Measurements from ENCODE around the gene ELOB.

ELOB gene

GRCh38 chr16:2751577-2752034 is 25.5 kb downstream of the ELOB start:
- no peak; the same call in 1 of the 2 replicates for TF ChIP-seq CTCF (conservative IDR thresholded peaks at IDR 0.05; ENCODE audit: low read depth, low read length)
- no peaks in the 10 kb centered on the region; the same call in 1 of the 2 replicates for H3K36me3 ChIP-seq (ENCODE audit: insufficient read depth)
- H3K9ac ChIP-seq, result peak overlapping the region; percentile 97
- H3K4me1 ChIP-seq (ENCODE audit: low read depth, poor library complexity, severe bottlenecking), result peaks cover 29% of the 10 kb centered on the region
- H3K27ac ChIP-seq, result peak overlapping the region; percentile 98
- peaks cover 32% of the 10 kb centered on the region for H4K20me1 ChIP-seq (ENCODE audit: insufficient read depth)
- H2AFZ ChIP-seq (ENCODE audit: low read depth), result peak overlapping the region; percentile 80
- H3K4me2 ChIP-seq, result peak overlapping the region; percentile 61
- H3K4me3 ChIP-seq (IDR thresholded peaks at IDR 0.05; ENCODE audit: insufficient read depth, low read depth, low read length), result no peak overlapping the region
- H3K27me3 ChIP-seq (ENCODE audit: insufficient read depth, low read depth), result no peaks in the 10 kb centered on the region
- H3K79me2 ChIP-seq (ENCODE audit: insufficient read depth, low read depth), result peaks cover 37% of the 10 kb centered on the region

- peaks cover 21% of the 10 kb centered on the region for H3K79me2 ChIP-seq (ENCODE audit: insufficient read depth, low read depth)
- peaks cover 20% of the 10 kb centered on the region for H3K4me1 ChIP-seq (ENCODE audit: low read depth, poor library complexity, severe bottlenecking)
- no peaks in the 10 kb centered on the region; the same call in 1 of the 2 replicates for H3K36me3 ChIP-seq (ENCODE audit: insufficient read depth)
- H2AFZ ChIP-seq (ENCODE audit: low read depth), result no peak overlapping the region
- 0 out of 2 replicates have a peak, but pooled peaks cover 4% of the 10 kb centered on the region for H3K27me3 ChIP-seq (ENCODE audit: insufficient read depth, low read depth)
- peaks cover 15% of the 10 kb centered on the region for H4K20me1 ChIP-seq (ENCODE audit: insufficient read depth)
- no peak overlapping the region for H3K27ac ChIP-seq
- H3K4me3 ChIP-seq (IDR thresholded peaks at IDR 0.05; ENCODE audit: insufficient read depth, low read depth, low read length), result no peak overlapping the region
- H3K9ac ChIP-seq, result no peak overlapping the region
- no peak for TF ChIP-seq CTCF (conservative IDR thresholded peaks at IDR 0.05; ENCODE audit: low read depth, low read length)
- H3K4me2 ChIP-seq, result no peak overlapping the region
Observed at GRCh38 chr16:2749936-2750335, 27.1 kb downstream of the ELOB start.

- peaks cover 16% of the 10 kb centered on the region for H3K79me2 ChIP-seq (ENCODE audit: insufficient read depth, low read depth)
- no peak for TF ChIP-seq CTCF (conservative IDR thresholded peaks at IDR 0.05; ENCODE audit: low read depth, low read length)
- 0 out of 2 replicates have a peak, but pooled peaks cover 4% of the 10 kb centered on the region for H3K27me3 ChIP-seq (ENCODE audit: insufficient read depth, low read depth)
- no peaks in the 10 kb centered on the region; the same call in 1 of the 2 replicates for H3K36me3 ChIP-seq (ENCODE audit: insufficient read depth)
- no peak overlapping the region for H3K27ac ChIP-seq
- peaks cover 15% of the 10 kb centered on the region for H3K4me1 ChIP-seq (ENCODE audit: low read depth, poor library complexity, severe bottlenecking)
- no peak overlapping the region for H2AFZ ChIP-seq (ENCODE audit: low read depth)
- H3K9ac ChIP-seq, result no peak overlapping the region
- no peak overlapping the region for H3K4me2 ChIP-seq
- no peak overlapping the region for H3K4me3 ChIP-seq (IDR thresholded peaks at IDR 0.05; ENCODE audit: insufficient read depth, low read depth, low read length)
- H4K20me1 ChIP-seq (ENCODE audit: insufficient read depth), result peaks cover 11% of the 10 kb centered on the region
Observed at GRCh38 chr16:2749476-2749875, 27.6 kb downstream of the ELOB start.

DNA sequence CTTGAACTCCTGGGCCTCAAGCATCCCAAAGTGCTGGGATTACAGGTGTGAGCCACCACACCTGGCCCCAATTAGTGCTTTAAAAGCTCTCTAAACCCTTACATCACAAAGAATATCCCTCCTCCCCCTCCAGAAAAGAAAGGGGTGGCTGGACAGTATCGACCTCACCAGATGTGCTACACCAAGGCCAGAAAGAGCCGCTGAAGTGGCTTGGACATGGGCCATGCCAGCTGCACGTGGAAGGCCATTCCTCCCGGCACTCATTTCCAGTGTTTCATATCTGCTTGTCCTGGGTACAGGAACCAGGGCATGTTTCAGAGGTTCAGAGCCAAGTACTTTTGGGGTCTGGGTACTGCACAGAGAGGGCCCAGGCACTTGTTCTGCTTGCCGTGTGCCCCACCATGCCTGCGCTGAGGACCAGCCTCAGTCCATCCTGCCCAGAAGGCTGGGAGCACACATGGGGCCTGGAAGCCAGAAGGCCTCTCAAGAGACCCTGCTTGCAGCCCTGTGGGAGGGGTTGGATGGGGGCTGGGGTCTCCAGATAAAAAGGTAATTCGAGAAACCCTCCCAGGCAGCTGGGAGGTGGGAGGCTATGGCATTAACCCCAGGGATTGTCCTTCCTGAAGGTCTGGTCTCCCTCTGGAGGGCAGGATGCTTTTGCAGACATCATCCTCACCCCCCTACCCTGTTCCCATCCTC is 28.2 kb downstream of the ELOB start:
- Histone ChIP-seq H4K20me1 (ENCODE audit: insufficient read depth) (peaks cover 5% of the 10 kb centered on the region), H3K27ac (no peak overlapping the region), H3K9ac (no peak overlapping the region), H2AFZ (ENCODE audit: low read depth) (no peak overlapping the region), H3K4me1 (ENCODE audit: low read depth, poor library complexity, severe bottlenecking) (peaks cover 10% of the 10 kb centered on the region), H3K79me2 (ENCODE audit: insufficient read depth, low read depth) (peaks cover 10% of the 10 kb centered on the region), H3K27me3 (ENCODE audit: insufficient read depth, low read depth) (0 out of 2 replicates have a peak, but pooled peaks cover 4% of the 10 kb centered on the region), H3K4me3 (IDR thresholded peaks at IDR 0.05; ENCODE audit: insufficient read depth, low read depth, low read length) (no peak overlapping the region), H3K36me3 (ENCODE audit: insufficient read depth) (no peaks in the 10 kb centered on the region), H3K4me2 (no peak overlapping the region)
- no peak for TF ChIP-seq CTCF (conservative IDR thresholded peaks at IDR 0.05; ENCODE audit: low read depth, low read length)
